Measurements from ENCODE around the gene SVIL.

The SVIL gene

DNA sequence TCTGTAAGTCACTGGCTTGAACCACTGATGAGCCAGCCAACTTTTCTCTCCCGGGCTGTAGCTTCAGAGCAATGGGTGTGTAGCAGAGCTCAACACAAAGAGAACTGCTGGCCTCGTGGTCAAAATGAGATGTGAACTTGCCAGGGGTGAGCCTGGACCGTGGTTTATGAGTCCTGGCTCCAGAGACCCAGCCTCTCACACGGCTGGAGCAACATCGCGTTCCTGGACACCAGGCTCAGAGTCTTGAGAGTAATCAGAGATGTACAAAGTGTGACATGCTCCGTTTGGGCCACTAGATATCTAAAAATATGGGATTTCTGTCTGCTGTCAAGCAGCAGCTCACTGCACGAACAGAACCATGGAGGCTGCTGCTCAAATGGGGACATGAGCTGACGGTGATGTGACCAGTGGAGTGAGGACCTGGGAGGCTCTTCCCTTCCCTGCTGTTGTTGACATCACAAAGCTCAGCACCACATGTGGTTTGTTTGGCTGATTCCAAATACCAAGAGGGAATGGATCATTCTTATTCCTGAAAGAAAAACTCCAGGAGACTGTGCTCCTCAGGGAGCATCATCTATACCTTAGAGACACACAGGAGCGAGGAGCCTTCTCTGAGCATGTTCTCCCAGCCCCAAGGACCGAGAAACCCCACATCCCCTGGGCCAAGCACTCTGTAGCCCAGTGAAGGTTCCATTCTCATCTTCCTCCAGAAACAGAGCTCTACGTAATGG, 9.2 kb upstream of the SVIL start:
- TF ChIP-seq, protein P1, sequence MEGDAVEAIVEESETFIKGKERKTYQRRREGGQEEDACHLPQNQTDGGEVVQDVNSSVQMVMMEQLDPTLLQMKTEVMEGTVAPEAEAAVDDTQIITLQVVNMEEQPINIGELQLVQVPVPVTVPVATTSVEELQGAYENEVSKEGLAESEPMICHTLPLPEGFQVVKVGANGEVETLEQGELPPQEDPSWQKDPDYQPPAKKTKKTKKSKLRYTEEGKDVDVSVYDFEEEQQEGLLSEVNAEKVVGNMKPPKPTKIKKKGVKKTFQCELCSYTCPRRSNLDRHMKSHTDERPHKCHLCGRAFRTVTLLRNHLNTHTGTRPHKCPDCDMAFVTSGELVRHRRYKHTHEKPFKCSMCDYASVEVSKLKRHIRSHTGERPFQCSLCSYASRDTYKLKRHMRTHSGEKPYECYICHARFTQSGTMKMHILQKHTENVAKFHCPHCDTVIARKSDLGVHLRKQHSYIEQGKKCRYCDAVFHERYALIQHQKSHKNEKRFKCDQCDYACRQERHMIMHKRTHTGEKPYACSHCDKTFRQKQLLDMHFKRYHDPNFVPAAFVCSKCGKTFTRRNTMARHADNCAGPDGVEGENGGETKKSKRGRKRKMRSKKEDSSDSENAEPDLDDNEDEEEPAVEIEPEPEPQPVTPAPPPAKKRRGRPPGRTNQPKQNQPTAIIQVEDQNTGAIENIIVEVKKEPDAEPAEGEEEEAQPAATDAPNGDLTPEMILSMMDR (conservative IDR thresholded peaks at IDR 0.05), result no peak
- no peak overlapping the region for H3K27ac ChIP-seq

- H3K27ac ChIP-seq, result no peak overlapping the region
- TF ChIP-seq, protein P1 (conservative IDR thresholded peaks at IDR 0.05), result no peak
These were observed 8.2 kb upstream of the SVIL start for GRCh38 chr10:29642990-29643389.

- TF ChIP-seq, protein P1 (conservative IDR thresholded peaks at IDR 0.05), result no peak
- no peak overlapping the region for H3K27ac ChIP-seq
These were observed 2.8 kb upstream of the SVIL start for GRCh38 chr10:29637537-29637936.

GRCh38 chr10:29636178-29636577, 1.4 kb upstream of the SVIL start:
- TF ChIP-seq, protein P1 (conservative IDR thresholded peaks at IDR 0.05), result no peak
- H3K27ac ChIP-seq, result peak overlapping the region; percentile 31

GRCh38 chr10:29635711-29636144, 957 bp upstream of the SVIL start:
- TF ChIP-seq, protein P1 (conservative IDR thresholded peaks at IDR 0.05), result no peak
- peak overlapping the region; percentile 31 for H3K27ac ChIP-seq

- TF ChIP-seq, protein P1 (conservative IDR thresholded peaks at IDR 0.05), result no peak
- no peak overlapping the region for H3K27ac ChIP-seq
These were observed 666 bp downstream of the SVIL start for GRCh38 chr10:29634105-29634504.

DNA sequence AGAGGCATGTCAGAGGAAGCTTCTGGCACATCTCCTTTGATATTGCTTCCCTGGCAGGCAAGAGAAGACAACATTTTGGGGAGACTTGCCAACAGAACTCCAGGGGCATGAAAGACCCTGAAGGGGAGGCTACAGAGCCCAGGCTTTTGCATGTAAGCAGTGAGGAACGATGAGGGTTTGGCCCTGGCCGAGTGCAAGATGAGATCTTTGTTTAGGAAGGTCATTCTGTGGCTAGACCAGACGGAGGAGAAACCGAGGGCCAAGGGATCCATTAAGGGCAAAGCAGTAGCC, 3.8 kb downstream of the SVIL start:
- H3K27ac ChIP-seq, result peak overlapping the region; percentile 97
- TF ChIP-seq, protein P1 (conservative IDR thresholded peaks at IDR 0.05), result no peak
